Hematopoietic multipotent progenitor cell treated with erythropoietin and hydrocortisone succinate and interleukin-3 and kit ligand, for 8 days (in vitro differentiated cells): Measurements from ENCODE around the gene USP22.

Experiments
- DNase-seq: peaks from one replicate; pipeline ENCODE4 v3.0.0-alpha.2; 2015

The USP22 gene

GRCh38 chr17:21019976-21020586 is 22.7 kb downstream of the USP22 start:
- DNase-seq, result peak; percentile 45

DNA sequence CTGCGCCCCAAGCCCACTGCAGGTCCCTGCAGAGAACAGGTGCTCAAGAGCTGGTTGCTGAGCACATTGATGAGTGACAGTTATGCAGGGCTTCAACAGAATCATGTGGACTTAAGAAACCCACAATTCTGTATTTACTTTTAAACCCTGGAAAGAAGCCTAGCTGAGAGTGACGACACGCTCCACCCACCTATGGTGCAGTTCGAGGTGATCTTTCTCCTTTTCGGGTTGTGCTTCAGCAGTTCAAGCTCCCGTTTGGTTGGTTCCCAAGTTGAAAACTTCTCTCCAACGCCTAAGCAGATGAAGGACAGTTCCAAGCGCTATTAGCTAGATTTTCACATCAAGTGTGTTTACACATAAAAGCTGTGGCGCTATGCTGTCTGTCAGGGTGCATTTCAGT is 23.9 kb downstream of the USP22 start:
- DNase-seq, result no peak

- no peak for DNase-seq
Measured at GRCh38 chr17:21017861-21018260, 24.9 kb downstream of the USP22 start.

DNA sequence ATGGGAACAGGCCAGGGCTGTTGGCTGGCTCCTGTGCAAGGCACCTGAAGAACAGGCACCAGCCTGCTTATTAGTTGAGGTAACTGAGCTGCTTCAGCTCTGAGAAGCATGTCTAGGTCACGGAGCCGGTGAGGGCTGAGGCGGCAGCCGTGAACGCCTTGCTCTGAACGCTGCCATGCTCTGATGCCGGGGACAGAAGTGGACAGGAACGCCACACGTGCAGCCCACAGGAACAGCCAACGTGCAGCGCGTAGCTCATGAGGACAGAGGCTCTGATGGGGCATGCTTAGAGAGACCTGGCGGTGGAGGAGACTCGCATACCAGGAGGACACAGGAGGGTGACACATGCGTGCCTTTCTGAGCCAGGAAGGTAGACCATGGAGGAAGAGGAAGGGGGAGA is 25.6 kb downstream of the USP22 start:
- DNase-seq, result no peak

DNA sequence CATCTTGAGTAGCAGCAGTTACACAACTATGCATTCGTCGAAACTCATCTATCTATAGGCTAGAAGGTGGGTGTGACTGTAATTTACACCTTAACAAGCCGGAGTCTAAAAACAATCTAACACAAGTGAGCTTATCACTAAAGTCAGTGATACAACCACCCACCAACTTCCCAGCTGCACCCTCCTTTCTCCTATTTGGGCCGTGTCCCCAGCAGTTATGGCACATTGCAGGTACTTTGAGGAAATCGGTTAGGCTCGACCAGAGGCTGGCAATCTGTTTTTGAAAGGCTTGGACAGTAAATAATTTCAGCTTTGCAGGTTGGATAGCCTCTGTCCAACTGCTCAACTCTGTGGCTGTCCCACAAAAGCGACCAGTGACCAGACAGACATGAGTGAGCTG is 26.0 kb downstream of the USP22 start:
- no peak for DNase-seq

DNA sequence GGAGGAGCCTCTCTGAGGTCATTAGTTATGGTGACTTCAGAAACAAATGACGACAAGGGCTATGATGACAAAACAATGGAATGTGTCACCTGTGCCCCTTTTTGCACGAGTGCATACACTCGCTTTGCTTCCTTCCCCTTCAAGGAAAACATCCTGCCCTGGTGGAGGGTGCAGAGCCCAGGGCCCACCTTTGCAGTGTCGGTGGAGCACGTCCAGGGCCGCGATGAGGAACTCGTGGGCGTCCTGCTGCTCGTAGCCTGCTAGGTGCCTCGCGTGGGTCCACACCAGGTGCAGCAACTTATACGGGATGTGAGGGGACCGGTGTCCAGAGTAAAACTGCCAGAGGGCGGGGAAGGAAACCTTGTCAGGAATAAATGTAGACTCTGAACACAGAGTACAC is 27.2 kb downstream of the USP22 start:
- no peak for DNase-seq

GRCh38 chr17:21014498-21014897 is 28.3 kb downstream of the USP22 start:
- DNase-seq, result no peak

GRCh38 chr17:21013983-21014382 is 28.8 kb downstream of the USP22 start:
- DNase-seq, result no peak

GRCh38 chr17:21012736-21013135 is 30.1 kb downstream of the USP22 start:
- no peak for DNase-seq

- DNase-seq, result no peak
Measured at GRCh38 chr17:21010705-21011596, 31.9 kb downstream of the USP22 start.

GRCh38 chr17:21008992-21009671 is 33.7 kb downstream of the USP22 start:
- DNase-seq, result no peak

GRCh38 chr17:21008160-21008915 is 34.5 kb downstream of the USP22 start:
- no peak for DNase-seq

DNA sequence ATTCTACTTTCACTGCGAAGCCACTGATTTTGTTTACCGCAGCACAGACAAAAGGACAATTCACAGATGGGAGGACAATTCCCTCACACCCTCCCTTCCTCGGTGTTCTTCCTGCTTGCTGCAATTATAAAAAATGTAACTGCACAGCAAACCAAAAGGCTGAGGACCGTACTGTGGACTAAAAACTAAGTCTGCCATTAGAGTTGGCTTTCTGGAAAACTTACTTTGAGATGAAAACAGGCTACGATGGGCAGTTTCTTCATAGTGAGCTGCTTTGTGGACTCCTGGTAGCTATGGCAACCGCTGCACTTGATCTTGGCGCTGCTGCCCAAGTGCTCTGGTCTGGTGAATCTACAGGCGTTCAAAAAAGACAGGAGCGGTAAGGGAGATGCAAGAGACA is 35.2 kb downstream of the USP22 start:
- DNase-seq, result no peak

DNA sequence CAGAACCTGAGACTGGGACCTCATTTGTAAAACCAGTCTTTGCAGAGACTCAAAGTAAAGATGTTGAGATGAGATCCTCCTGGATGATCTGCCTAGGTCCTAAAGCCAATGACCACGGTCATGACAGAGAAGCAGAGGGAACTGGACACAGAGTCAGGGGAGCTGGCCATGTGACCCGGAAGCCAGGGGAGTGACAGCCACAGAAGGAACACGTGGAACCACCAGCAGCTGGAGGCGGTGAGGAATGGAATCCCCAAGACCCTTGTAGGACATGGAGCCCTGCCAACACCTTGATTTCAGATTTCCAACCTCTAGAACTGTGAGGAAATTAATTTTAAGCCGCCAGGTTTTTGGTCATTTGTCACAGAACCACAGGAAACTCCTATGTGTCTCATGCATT is 37.0 kb downstream of the USP22 start:
- no peak for DNase-seq

DNA sequence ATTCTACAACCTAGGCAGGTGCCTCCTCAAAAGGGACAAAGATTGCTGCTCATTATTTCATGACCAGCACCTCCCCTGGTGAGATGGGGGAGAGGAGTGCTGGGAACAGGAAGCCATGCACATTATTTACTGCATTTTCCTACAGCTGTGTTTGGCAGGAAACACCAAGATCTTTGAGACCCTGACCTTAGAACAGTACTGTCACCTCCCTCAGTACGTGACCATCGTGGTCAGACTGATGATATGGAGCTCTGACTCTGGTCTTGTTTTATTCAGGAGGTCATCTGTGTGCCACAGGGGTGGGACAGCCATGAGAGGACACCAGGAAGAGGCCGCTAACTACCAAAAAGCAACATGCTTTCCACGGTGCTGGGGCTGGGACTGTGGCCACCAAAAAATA is 37.4 kb downstream of the USP22 start:
- DNase-seq, result no peak

GRCh38 chr17:21004016-21004930 is 38.5 kb downstream of the USP22 start:
- no peak for DNase-seq

DNA sequence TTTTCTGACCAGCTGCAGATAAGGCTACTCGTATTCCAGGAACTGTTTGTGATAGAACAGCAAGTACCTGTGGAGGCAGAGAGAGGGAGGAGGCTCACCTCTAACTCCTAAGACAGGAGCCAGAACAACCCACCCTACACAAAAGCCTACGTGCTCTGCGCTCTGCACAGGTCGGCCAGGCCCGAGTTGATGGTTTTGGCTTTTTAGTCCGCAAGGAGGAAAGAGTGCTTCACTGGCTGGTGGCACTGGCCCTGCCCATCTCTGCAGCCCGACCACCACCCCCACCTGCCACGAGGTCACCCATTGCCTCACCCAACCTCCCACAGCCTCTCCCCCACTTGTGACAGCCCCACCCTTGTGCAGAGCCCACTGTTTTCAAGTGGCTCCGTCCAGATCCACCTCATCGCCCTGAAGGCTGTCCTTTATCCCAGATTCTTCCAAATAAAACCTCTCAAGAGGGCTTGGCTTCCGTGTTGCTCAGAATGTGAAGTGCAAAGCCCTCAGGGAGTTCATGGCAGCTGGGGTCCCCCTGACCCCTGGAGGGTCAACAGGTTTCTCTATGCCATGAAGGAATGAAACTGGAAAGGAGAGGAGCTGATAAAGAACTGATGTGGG is 39.7 kb downstream of the USP22 start:
- no peak for DNase-seq

- DNase-seq, result no peak
Measured at GRCh38 chr17:21002309-21003006, 40.4 kb downstream of the USP22 start.

DNA sequence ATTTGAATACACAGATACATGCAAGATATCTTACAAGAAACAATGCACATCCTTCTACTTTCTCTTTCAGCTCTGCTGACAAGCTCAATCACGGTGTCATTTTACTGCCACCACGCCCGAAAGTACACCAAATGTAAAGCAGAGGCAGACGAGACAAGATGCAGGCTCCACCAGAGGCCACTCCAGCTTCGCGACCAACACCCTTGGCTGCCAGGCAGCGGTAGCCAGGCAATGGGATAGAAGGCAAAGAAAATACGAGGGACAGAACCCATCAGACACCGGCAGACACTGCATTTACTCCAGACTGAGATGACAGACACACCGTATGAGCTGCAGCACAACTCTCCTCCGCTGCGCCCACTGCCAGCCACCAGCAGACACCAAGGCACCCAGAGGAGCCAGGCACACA is 41.0 kb downstream of the USP22 start:
- no peak for DNase-seq

DNA sequence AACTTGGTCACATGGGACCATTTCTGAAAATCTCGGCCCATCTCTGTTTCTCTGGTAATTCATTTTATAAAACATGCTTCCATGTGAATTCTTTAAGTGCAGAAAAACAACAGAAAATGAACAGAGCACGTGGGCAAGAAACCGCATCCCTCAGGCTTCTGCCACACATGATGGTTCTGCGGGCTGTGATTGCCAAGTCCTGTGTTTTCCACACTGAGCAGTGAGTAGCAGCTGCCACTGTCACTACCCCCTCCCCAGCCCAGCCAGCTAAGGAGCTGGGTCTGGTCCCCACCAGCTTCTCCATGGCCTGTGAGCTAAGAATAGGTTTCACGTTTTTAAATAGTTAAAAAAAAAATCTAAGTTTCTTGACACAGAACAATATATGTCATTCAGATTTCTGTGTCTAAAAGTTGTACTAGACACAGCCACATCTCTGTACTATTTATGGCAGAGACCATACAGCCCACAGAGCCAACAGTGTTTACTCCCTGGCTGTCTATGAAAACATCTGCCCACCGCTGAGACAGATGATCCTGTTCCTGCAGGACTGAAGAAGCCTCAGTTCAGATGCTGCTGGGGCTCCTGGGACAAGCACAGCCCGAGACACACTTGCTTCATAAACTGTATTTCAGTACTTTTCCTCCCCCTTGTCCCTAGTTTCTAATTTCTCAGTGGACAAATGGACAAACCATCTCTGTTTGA is 41.5 kb downstream of the USP22 start:
- DNase-seq, result no peak
